Right atrium auricular region (tissue), 2 donors: ENCODE results near the gene CHDH. TPM values are rescaled to one million over a fixed set of nuclear protein-coding genes. Genes with fewer than 3 reads are reported as not detected.

Experiments
- DNase-seq: peaks from one replicate; pipeline ENCODE4 v3.0.0-alpha.2; 2019; ENCODE audit warnings: low spot score
- H3K27ac ChIP-seq, 2 donors: fragments of 200-600 bp; sonication (generic); 1 replicate in 1 of 2; 2 replicates in 1 of 2; pipeline ENCODE4 v1.5.1; 2016 to 2019
- H3K27me3 ChIP-seq, 2 donors: fragments of 200-600 bp; sonication (generic); one replicate each; pipeline versions ENCODE4 v1.5.1 to v1.6.0; 2017 to 2019
- H3K36me3 ChIP-seq: fragments of 200-600 bp; sonication (generic); one replicate; pipeline ENCODE4 v1.5.1; 2016
- H3K4me1 ChIP-seq, 2 donors: fragments of 200-600 bp; sonication (generic); one replicate each; pipeline versions ENCODE4 v1.5.1 to v1.6.0; 2017 to 2019
- H3K4me3 ChIP-seq, 2 donors: fragments of 200-600 bp; sonication (generic); 1 replicate in 1 of 2; 2 replicates in 1 of 2; pipeline ENCODE4 v1.5.1; 2017 to 2019; ENCODE audit warnings: mild to moderate bottlenecking in 1 of 2, moderate library complexity in 1 of 2
- H3K9me3 ChIP-seq, 2 donors: fragments of 200-600 bp; sonication (generic); one replicate each; pipeline ENCODE4 v1.5.1; 2019
- CTCF ChIP-seq, 2 donors: fragments of 200-600 bp; sonication (generic); IDR thresholded peaks; one replicate each; pipeline ENCODE4 v1.5.1; 2019; ENCODE audit warnings: antibody characterized with exemption in 2 of 2
- total RNA-seq, 2 donors: library from RNA; depleted of rRNA; stranded (reverse); fragments of >200 nt; gene quantifications; one replicate each; pipeline ENCODE4 v1.1.0, GENCODE V29; 2016

The CHDH gene
- total RNA-seq, 2 donors from 2014 or later: 2.2 to 10.0 TPM

- no peak overlapping the region for H3K27ac ChIP-seq
- no peaks in the 10 kb centered on the region for H3K27me3 ChIP-seq
- no peak for TF ChIP-seq CTCF (IDR thresholded peaks at IDR 0.05)
- H3K36me3 ChIP-seq: no peaks in the 10 kb centered on the region
- no peaks in the 10 kb centered on the region for H3K9me3 ChIP-seq
- H3K4me3 ChIP-seq: no peak overlapping the region
- no peaks in the 10 kb centered on the region for H3K4me1 ChIP-seq
- no peak for DNase-seq
These were observed 33.0 kb downstream of the CHDH start for GRCh38 chr3:53813229-53813628.

GRCh38 chr3:53812434-53812833 is 33.8 kb downstream of the CHDH start:
- Histone ChIP-seq H3K9me3 (no peaks in the 10 kb centered on the region), H3K27ac (no peak overlapping the region), H3K4me3 (no peak overlapping the region), H3K4me1 (peaks cover 0 to 5% of the 10 kb centered on the region in 2 donors), H3K27me3 (no peaks in the 10 kb centered on the region), H3K36me3 (no peaks in the 10 kb centered on the region)
- TF ChIP-seq CTCF (IDR thresholded peaks at IDR 0.05): no peak
- DNase-seq: no peak

GRCh38 chr3:53811143-53811927 is 34.9 kb downstream of the CHDH start:
- DNase-seq: no peak
- H3K9me3 ChIP-seq: no peaks in the 10 kb centered on the region
- no peaks in the 10 kb centered on the region for H3K36me3 ChIP-seq
- H3K4me1 ChIP-seq: peaks cover 0 to 16% of the 10 kb centered on the region in 2 donors
- no peaks in the 10 kb centered on the region for H3K27me3 ChIP-seq
- no peak overlapping the region for H3K27ac ChIP-seq
- TF ChIP-seq CTCF (IDR thresholded peaks at IDR 0.05): no peak
- no peak overlapping the region for H3K4me3 ChIP-seq

GRCh38 chr3:53809764-53810400 is 36.3 kb downstream of the CHDH start:
- no peak for DNase-seq
- no peaks in the 10 kb centered on the region for H3K27me3 ChIP-seq

GRCh38 chr3:53809267-53809666 is 37.0 kb downstream of the CHDH start:
- Histone ChIP-seq H3K27me3 (no peaks in the 10 kb centered on the region), H3K4me3 (no peak overlapping the region), H3K27ac (no peak overlapping the region), H3K36me3 (no peaks in the 10 kb centered on the region), H3K4me1 (peaks cover 0 to 30% of the 10 kb centered on the region in 2 donors), H3K9me3 (no peaks in the 10 kb centered on the region)
- TF ChIP-seq CTCF (IDR thresholded peaks at IDR 0.05): no peak
- no peak for DNase-seq

More at GRCh38 chr3:53809764-53810400, 36.3 kb downstream of the CHDH start:
- Histone ChIP-seq H3K9me3 (no peaks in the 10 kb centered on the region), H3K36me3 (no peaks in the 10 kb centered on the region), H3K27ac (no peak overlapping the region), H3K4me1 (peaks cover 0 to 24% of the 10 kb centered on the region in 2 donors), H3K4me3 (no peak overlapping the region)
- TF ChIP-seq CTCF (IDR thresholded peaks at IDR 0.05): no peak
